H1 (cell line): ENCODE measurements around the gene HEXIM1. TPM values are rescaled to one million over a fixed set of nuclear protein-coding genes. Genes with fewer than 3 reads are reported as not detected.

Experiments used
- CTCF ChIA-PET: fragments of 300-600 bp; sonication (Branson Sonifier 250); formaldehyde crosslinking; loops from one replicate; lab custom pipeline; 2021; ENCODE audit not compliant: partially characterized antibody; lab: Charles Lee
- POLR2A ChIA-PET: fragments of 300-600 bp; sonication (Branson Sonifier 250); formaldehyde crosslinking; loops from one replicate; lab custom pipeline; 2021; ENCODE audit warnings: inconsistent platforms; ENCODE audit not compliant: partially characterized antibody; lab: Charles Lee
- DNase-seq, 2 experiments: peaks; one replicate each; pipeline versions ENCODE4 v3.0.0 to v3.0.0-alpha.2; 2010 to 2022; ENCODE audit warnings: low spot score in 2 of 2, low read depth in 1 of 2, mixed read lengths in 1 of 2
- FAIRE-seq: peaks from 2 replicates; lab custom pipeline; 2011; peaks lifted over from hg19 to GRCh38; lab: Jason Lieb, UNC
- H2AFZ ChIP-seq: 2 replicates; pipeline ENCODE4 v1.8.1; 2012; ENCODE audit warnings: low read length, inconsistent platforms
- H2AK5ac ChIP-seq: 2 replicates; pipeline ENCODE4 v1.6.1; 2013; ENCODE audit warnings: low read depth, low read length
- H2BK120ac ChIP-seq: replicated peaks from 2 replicates; pipeline ENCODE3; 2013; ENCODE audit warnings: low read depth, low read length, inconsistent platforms
- H2BK12ac ChIP-seq: 2 replicates; pipeline ENCODE4 v1.6.1; 2013; ENCODE audit warnings: low read depth, low read length
- H2BK15ac ChIP-seq: 2 replicates; pipeline ENCODE4 v1.6.1; 2013; ENCODE audit warnings: low read length
- H2BK20ac ChIP-seq: 2 replicates; pipeline ENCODE4 v1.6.1; 2013; ENCODE audit warnings: low read length
- H2BK5ac ChIP-seq: 2 replicates; pipeline ENCODE4 v1.6.1; 2013; ENCODE audit warnings: low read depth, low read length
- H3K14ac ChIP-seq: 2 replicates; pipeline ENCODE4 v1.6.1; 2013; ENCODE audit warnings: inconsistent platforms; ENCODE audit not compliant: insufficient read length
- H3K18ac ChIP-seq: 2 replicates; pipeline ENCODE4 v1.6.1; 2013; ENCODE audit warnings: low read length; ENCODE audit errors: extremely low read depth
- H3K23ac ChIP-seq: 2 replicates; pipeline ENCODE4 v1.6.1; 2013; ENCODE audit warnings: inconsistent platforms; ENCODE audit not compliant: insufficient read length
- H3K23me2 ChIP-seq: 2 replicates; pipeline ENCODE4 v1.6.1; 2013; ENCODE audit warnings: low read depth, low read length
- H3K27ac ChIP-seq: 2 replicates; pipeline ENCODE4 v1.6.1; 2011; ENCODE audit warnings: low read depth, low read length, inconsistent platforms
- H3K27me3 ChIP-seq, 4 experiments: replicated peaks in 1 of 4; 1 replicate in 1 of 4; 2 replicates in 3 of 4; pipeline versions ENCODE4 v1.6.1 to v1.8.1; 2011 to 2013; ENCODE audit warnings: low read length in 3 of 4, mild to moderate bottlenecking in 3 of 4, inconsistent platforms in 2 of 4, mixed read lengths in 2 of 4, moderate library complexity in 1 of 4; ENCODE audit not compliant: control insufficient read depth in 3 of 4, insufficient read depth in 3 of 4; ENCODE audit errors: extremely low read depth in 1 of 4
- H3K36me3 ChIP-seq, 4 experiments: 2 replicates each; pipeline versions ENCODE4 v1.6.1 to v1.8.1; 2011 to 2013; ENCODE audit warnings: mild to moderate bottlenecking in 4 of 4, low read length in 3 of 4, moderate library complexity in 2 of 4, control low read depth in 1 of 4, inconsistent platforms in 1 of 4; ENCODE audit not compliant: insufficient read depth in 4 of 4, control insufficient read depth in 2 of 4
- H3K4ac ChIP-seq: replicated peaks from 2 replicates; pipeline ENCODE3; 2013; ENCODE audit warnings: low read length, low read depth, mixed read lengths, inconsistent platforms; ENCODE audit not compliant: insufficient read length
- H3K4me1 ChIP-seq, 4 experiments: replicated peaks in 1 of 4; 1 replicate in 1 of 4; 2 replicates in 3 of 4; pipeline versions ENCODE4 v1.6.1 to v1.8.1; 2011 to 2013; ENCODE audit warnings: low read length in 3 of 4, inconsistent platforms in 2 of 4, mixed read lengths in 1 of 4; ENCODE audit not compliant: insufficient read depth in 4 of 4, control insufficient read depth in 3 of 4
- H3K4me2 ChIP-seq, 2 experiments: 2 replicates each; pipeline versions ENCODE4 v1.6.1 to v1.8.1; 2011 to 2013; ENCODE audit warnings: low read depth in 2 of 2, low read length in 2 of 2, control low read depth in 1 of 2, inconsistent platforms in 1 of 2, mild to moderate bottlenecking in 1 of 2; ENCODE audit not compliant: insufficient read depth in 1 of 2
- H3K4me3 ChIP-seq, 4 experiments: fragments of 200-600, 300-600 bp in 1 of 4; sonication (generic), shearing (Covaris generic), sonication (Bioruptor Twin) in 1 of 4; 2 replicates each; pipeline versions ENCODE4 v1.5.1 to v1.8.1; 2011 to 2016; ENCODE audit warnings: low read length in 4 of 4, low read depth in 3 of 4, control low read depth in 2 of 4, inconsistent platforms in 2 of 4, mild to moderate bottlenecking in 2 of 4, mixed read lengths in 1 of 4, moderate library complexity in 1 of 4; ENCODE audit not compliant: insufficient read depth in 2 of 4; ENCODE audit errors: extremely low read depth in 1 of 4
- H3K56ac ChIP-seq: replicated peaks from 2 replicates; pipeline ENCODE3; 2013; ENCODE audit warnings: low read depth, mild to moderate bottlenecking, mixed read lengths, low read length, inconsistent platforms; ENCODE audit not compliant: insufficient read length
- H3K79me1 ChIP-seq: 2 replicates; pipeline ENCODE4 v1.6.1; 2013; ENCODE audit warnings: low read depth, low read length, control low read depth
- H3K79me2 ChIP-seq, 2 experiments: 2 replicates each; pipeline versions ENCODE4 v1.6.1 to v1.8.1; 2012 to 2013; ENCODE audit warnings: low read length in 2 of 2, mild to moderate bottlenecking in 2 of 2, inconsistent platforms in 1 of 2; ENCODE audit not compliant: insufficient read depth in 2 of 2, control insufficient read depth in 1 of 2
- H3K9ac ChIP-seq, 4 experiments: replicated peaks in 1 of 4; 1 replicate in 1 of 4; 2 replicates in 3 of 4; pipeline versions ENCODE4 v1.6.1 to v1.8.1; 2011 to 2013; ENCODE audit warnings: low read depth in 3 of 4, low read length in 3 of 4, control low read depth in 2 of 4, mild to moderate bottlenecking in 2 of 4, moderate library complexity in 2 of 4, inconsistent platforms in 1 of 4; ENCODE audit errors: extremely low read depth in 1 of 4
- H3K9me3 ChIP-seq, 2 experiments: 2 replicates each; pipeline versions ENCODE4 v1.6.1 to v1.8.1; 2012 to 2013; ENCODE audit warnings: mild to moderate bottlenecking in 2 of 2, moderate library complexity in 2 of 2, control low read depth in 1 of 2, inconsistent platforms in 1 of 2, low read depth in 1 of 2, low read length in 1 of 2, mixed read lengths in 1 of 2; ENCODE audit not compliant: insufficient read depth in 2 of 2
- H4K20me1 ChIP-seq, 2 experiments: replicated peaks in 1 of 2; 2 replicates each; pipeline versions ENCODE3 to v1.8.1; 2011 to 2013; ENCODE audit warnings: inconsistent platforms in 2 of 2, low read length in 2 of 2, mild to moderate bottlenecking in 1 of 2; ENCODE audit not compliant: insufficient read depth in 2 of 2, control insufficient read depth in 1 of 2
- H4K5ac ChIP-seq: 2 replicates; pipeline ENCODE4 v1.6.1; 2013; ENCODE audit warnings: low read length, low read depth, mixed read lengths, inconsistent platforms; ENCODE audit not compliant: insufficient read length
- H4K8ac ChIP-seq: 2 replicates; pipeline ENCODE4 v1.8.0; 2013; ENCODE audit warnings: mild to moderate bottlenecking, moderate library complexity, low read length, inconsistent platforms; ENCODE audit not compliant: insufficient read depth; ENCODE audit errors: extremely low read depth
- H4K91ac ChIP-seq: replicated peaks from 2 replicates; pipeline ENCODE3; 2013; ENCODE audit warnings: low read length, mixed read lengths, inconsistent platforms; ENCODE audit not compliant: insufficient read length
- RAD21 ChIP-seq, 2 experiments: IDR thresholded peaks in 1 of 2; conservative IDR thresholded peaks in 1 of 2; 2 replicates each; pipeline ENCODE4 v1.6.1; 2011; ENCODE audit warnings: low read depth in 2 of 2, low read length in 2 of 2, improper control_type of control experiment in 1 of 2, inconsistent platforms in 1 of 2, mild to moderate bottlenecking in 1 of 2, moderate library complexity in 1 of 2
- SIRT6 ChIP-seq: IDR thresholded peaks from one replicate; pipeline ENCODE4 v1.7.1; 2012; ENCODE audit warnings: low read length, inconsistent platforms
- WGBS, 2 experiments: shearing (Covaris generic) in 1 of 2; methylation state at CpG; one replicate each; pipeline versions ENCODE4 v1.1.6 to v1.1.7; 2013 to 2015; ENCODE audit warnings: low lambda C conversion rate in 2 of 2, mixed read lengths in 2 of 2, inconsistent platforms in 1 of 2, low coverage in 1 of 2, missing lambda C conversion rate in 1 of 2; ENCODE audit not compliant: insufficient replicate concordance in 2 of 2, insufficient coverage in 1 of 2, insufficient read length in 1 of 2; ENCODE audit errors: extremely low coverage in 1 of 2, missing lambda C conversion rate in 1 of 2; 5-methylcytosine and 5-hydroxymethylcytosine counted together
- polyA plus RNA-seq, 7 experiments: library from polyadenylated mRNA; depleted of rRNA in 3 of 7; stranded (reverse) in 5 of 7; unstranded in 2 of 7; fragments of >200 nt in 5 of 7; fragments of 200-250 nt in 2 of 7; gene quantifications; 1 replicate in 5 of 7; 2 replicates in 1 of 7; 4 replicates in 1 of 7; pipeline versions ENCODE4 v1.2.1 to v1.2.3, GENCODE V29; 2011 to 2013; ENCODE audit warnings: missing spikeins in 2 of 7, mixed read lengths in 2 of 7
- total RNA-seq: library from RNA; stranded (reverse); fragmentation: NEBNext Ultra II Directional; extraction: Animal tissue kit (Norgen Biotek cat#: 25700); gene quantifications from 2 replicates; pipeline ENCODE4 v1.2.1, GENCODE V29; 2021

Gene HEXIM1
- total and polyA plus RNA-seq, 2 of the 8 experiments (the other 6 are each of a cell fraction or from before 2014, with no cell fraction given) = 9.1 to 38.3 TPM

DNA sequence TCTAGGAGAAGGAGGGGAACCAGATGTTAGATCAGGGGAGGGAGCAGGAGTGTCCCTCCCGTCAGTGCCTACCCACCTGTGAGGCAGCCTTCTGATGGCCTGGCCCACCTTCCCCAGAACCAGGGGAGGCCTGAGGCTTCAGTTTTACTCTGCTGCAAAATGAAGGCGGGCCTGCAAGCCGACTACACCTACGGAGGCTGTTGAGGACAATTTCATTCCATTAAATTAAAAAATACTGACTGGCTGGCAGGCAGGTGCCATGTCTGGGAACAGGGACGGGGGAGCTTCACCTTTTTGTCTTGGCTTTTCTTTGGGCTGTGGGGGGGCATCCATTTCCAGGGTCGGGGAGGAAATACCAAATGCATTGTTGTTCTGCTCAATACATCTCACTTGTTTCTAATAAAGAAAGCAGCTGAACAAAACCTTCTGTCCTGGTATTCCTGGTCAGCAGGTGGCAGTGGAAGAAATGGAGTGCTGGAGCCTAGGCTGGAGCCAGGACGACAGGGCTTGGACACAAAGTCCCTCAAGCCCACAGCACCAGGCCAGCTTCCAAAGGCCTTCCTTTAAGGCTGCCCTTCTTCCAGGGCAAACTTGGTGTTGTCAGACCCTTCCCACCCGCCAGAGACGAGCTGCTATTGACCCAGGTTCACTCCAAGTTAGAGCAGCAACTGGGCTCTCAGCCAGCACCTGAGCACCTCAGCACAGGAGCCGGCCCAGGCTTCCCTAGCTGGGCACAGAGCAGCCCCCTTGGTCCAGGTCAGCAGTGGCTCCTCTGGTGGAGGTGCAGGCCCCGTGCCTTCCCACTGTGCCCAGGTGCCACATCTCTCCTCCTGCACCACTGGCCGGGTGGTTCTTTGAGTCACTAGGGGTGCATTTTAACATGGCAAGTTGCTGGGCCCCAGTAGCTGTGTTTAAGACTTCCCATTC lies 39.4 kb upstream of the HEXIM1 start:
- FAIRE-seq = no peak
- Histone ChIP-seq H4K8ac (no peak overlapping the region), H3K4me2 (no peak overlapping the region), H3K79me1 (no peaks in the 10 kb centered on the region; the same call in 1 of the 2 replicates), H3K9ac (no peak overlapping the region), H3K27ac (no peak overlapping the region), H3K4ac (no peak overlapping the region), H4K5ac (no peak overlapping the region), H2BK12ac (no peak overlapping the region), H2BK120ac (no peak overlapping the region), H4K91ac (no peak overlapping the region), H3K27me3 (no peaks in the 10 kb centered on the region), H3K4me1 (no peaks in the 10 kb centered on the region; a peak in 1 of 7 replicates), H3K9me3 (no peaks in the 10 kb centered on the region), H2AK5ac (no peak overlapping the region), H3K23ac (no peak overlapping the region), H2AFZ (no peak overlapping the region), H2BK20ac (no peak overlapping the region), H3K4me3 (no peak overlapping the region), H3K14ac (no peak overlapping the region), H3K18ac (no peak overlapping the region), H3K36me3 (peaks cover 30 to 49% (median 38%) of the 10 kb centered on the region in 4 experiments), H3K79me2 (no peaks in the 10 kb centered on the region), H2BK5ac (no peak overlapping the region), H3K23me2 (no peaks in the 10 kb centered on the region), H2BK15ac (no peak overlapping the region), H4K20me1 (peaks cover 6 to 8% of the 10 kb centered on the region in 2 experiments), H3K56ac (no peak overlapping the region)
- no peak for DNase-seq
- POLR2A ChIA-PET = interaction anchor here (0.9 to 2.2 kb wide), 10 partner anchors 9 to 210 kb away, joined by 3 to 7 read pairs (median 4); partner anchors contain the start of genes DCAKD, HEXIM1 and NMT1
- CTCF ChIA-PET = interaction anchor here (0.9 to 8.1 kb wide), 10 partner anchors 10 to 188 kb away, joined by 3 to 67 read pairs (median 6); partner anchors contain the start of genes ACBD4 and PLCD3
- TF ChIP-seq SIRT6 (no peak), RAD21 (IDR thresholded peaks at IDR 0.05 in 1 of 2, conservative IDR thresholded peaks at IDR 0.05 in 1 of 2; ENCODE audit: low read depth in 2 of 2, low read length in 2 of 2) (peak in 1 of 2 experiments; percentile 8; a peak in 1 of 4 replicates)
- WGBS, 2 experiments = 89% methylated on average over 12 of the region's 12 CpGs; no CpG with 5 or more reads in 1 of the 2 experiments
